Adipocyte (in vitro differentiated cells): ENCODE results near the gene GLI1.

Experiments
- DNase-seq: peaks from one replicate; pipeline ENCODE4 v3.0.0-alpha.2; 2015; ENCODE audit warnings: low read depth
- H3K27me3 ChIP-seq: replicated peaks from 2 replicates; pipeline ENCODE4 v1.7.0; 2013; ENCODE audit warnings: mild to moderate bottlenecking, low read length, moderate library complexity; ENCODE audit not compliant: control insufficient read depth, insufficient read depth
- H3K36me3 ChIP-seq: 2 replicates; pipeline ENCODE4 v1.7.0; 2013; ENCODE audit warnings: low read length, mild to moderate bottlenecking, moderate library complexity; ENCODE audit not compliant: control insufficient read depth, insufficient read depth, severe bottlenecking
- H3K4me1 ChIP-seq: 2 replicates; pipeline ENCODE4 v1.7.0; 2013; ENCODE audit warnings: mild to moderate bottlenecking, low read length, moderate library complexity; ENCODE audit not compliant: control insufficient read depth, insufficient read depth
- H3K4me3 ChIP-seq: 2 replicates; pipeline ENCODE4 v1.7.0; 2013; ENCODE audit warnings: mild to moderate bottlenecking, low read length, moderate library complexity
- H3K9ac ChIP-seq: 2 replicates; pipeline ENCODE4 v1.7.0; 2013; ENCODE audit warnings: mild to moderate bottlenecking, low read length, moderate library complexity
- H3K9me3 ChIP-seq: 2 replicates; pipeline ENCODE4 v1.7.0; 2013; ENCODE audit warnings: mild to moderate bottlenecking, low read length, moderate library complexity; ENCODE audit not compliant: control insufficient read depth

GLI1 gene

GRCh38 chr12:57518920-57519795, 59.6 kb downstream of the GLI1 start:
- DNase-seq, result peak; percentile 73
- Histone ChIP-seq H3K27me3 (no peaks in the 10 kb centered on the region), H3K4me1 (peaks cover 40% of the 10 kb centered on the region), H3K9me3 (no peaks in the 10 kb centered on the region), H3K4me3 (peak overlapping the region; percentile 99), H3K9ac (peak overlapping the region; percentile 100), H3K36me3 (peaks cover 51% of the 10 kb centered on the region)

- Histone ChIP-seq H3K9me3 (no peaks in the 10 kb centered on the region), H3K9ac (peak overlapping the region; percentile 100), H3K4me3 (peak overlapping the region; percentile 99), H3K36me3 (peaks cover 51% of the 10 kb centered on the region), H3K4me1 (peaks cover 46% of the 10 kb centered on the region), H3K27me3 (no peaks in the 10 kb centered on the region)
- peak; percentile 65 for DNase-seq
These were observed 60.1 kb downstream of the GLI1 start for GRCh38 chr12:57519796-57520052.

GRCh38 chr12:57520053-57520818, 60.7 kb downstream of the GLI1 start, which contains the start of gene DDIT3:
Gene DDIT3, minus strand, starts transcription at chr12:57520514. Its CDS starts 3,108 bp downstream, at chr12:57517406.
- DNase-seq, result peak; percentile 100
- peak within 1 kb of the TSS; percentile 99 for H3K4me3 ChIP-seq
- H3K9me3 ChIP-seq, result no peaks in the 10 kb centered on the region
- H3K36me3 ChIP-seq, result peaks cover 51% of the 10 kb centered on the region
- peaks cover 51% of the 10 kb centered on the region for H3K4me1 ChIP-seq
- H3K9ac ChIP-seq, result peak within 1 kb of the TSS; percentile 100
- no peaks in the 10 kb centered on the region for H3K27me3 ChIP-seq

- H3K9me3 ChIP-seq, result no peaks in the 10 kb centered on the region
- DNase-seq, result no peak
- H3K4me3 ChIP-seq, result peak overlapping the region; percentile 71
- peaks cover 58% of the 10 kb centered on the region for H3K4me1 ChIP-seq
- no peaks in the 10 kb centered on the region for H3K27me3 ChIP-seq
- H3K36me3 ChIP-seq, result peaks cover 50% of the 10 kb centered on the region
- H3K9ac ChIP-seq, result peak overlapping the region; percentile 77
These were observed 62.0 kb downstream of the GLI1 start for GRCh38 chr12:57521525-57522010.
